ENCODE data around the gene FTH1. TPM values are rescaled to one million over a fixed set of nuclear protein-coding genes. Genes with fewer than 3 reads are reported as not detected.

FTH1 gene
- polyA plus RNA-seq, 1 donor from 2014 or later, result 597 TPM

- Histone ChIP-seq H4K20me1 (ENCODE audit: insufficient read depth) (no peaks in the 10 kb centered on the region), H3K9me3 (ENCODE audit: low read length) (no peaks in the 10 kb centered on the region), H3K4me3 (ENCODE audit: low read length) (no peak overlapping the region), H2AFZ (ENCODE audit: low read depth, low read length) (no peak overlapping the region), H3K27ac (ENCODE audit: low read length) (no peak overlapping the region), H3K4me2 (ENCODE audit: low read length) (no peak overlapping the region), H3K36me3 (ENCODE audit: insufficient read depth, low read length) (no peaks in the 10 kb centered on the region), H3K79me2 (replicated peaks; ENCODE audit: insufficient read depth, low read length) (no peaks in the 10 kb centered on the region), H3K9ac (ENCODE audit: low read length) (no peak overlapping the region), H3K27me3 (ENCODE audit: insufficient read depth, low read depth, low read length) (peaks cover 28% of the 10 kb centered on the region), H3F3A (ENCODE audit: insufficient read depth, low read length, poor library complexity, severe bottlenecking) (no peaks in the 10 kb centered on the region), H3K9me2 (ENCODE audit: insufficient read depth, low read length) (no peaks in the 10 kb centered on the region)
- TF ChIP-seq EZH2 (IDR thresholded peaks at IDR 0.05; ENCODE audit: borderline replicate concordance, insufficient read depth, low read length, poor library complexity, severe bottlenecking), result no peak
- TF ChIP-seq POLR2AphosphoS5 (IDR thresholded peaks at IDR 0.05), result no peak
- no peak for TF ChIP-seq MXI1 (conservative IDR thresholded peaks at IDR 0.05; ENCODE audit: poor library complexity, severe bottlenecking)
- TF ChIP-seq EP300 (conservative IDR thresholded peaks at IDR 0.05; ENCODE audit: poor library complexity, severe bottlenecking), result no peak
- TF ChIP-seq TAF1 (IDR thresholded peaks at IDR 0.05; ENCODE audit: low read depth), result no peak
- TF ChIP-seq, protein P1, sequence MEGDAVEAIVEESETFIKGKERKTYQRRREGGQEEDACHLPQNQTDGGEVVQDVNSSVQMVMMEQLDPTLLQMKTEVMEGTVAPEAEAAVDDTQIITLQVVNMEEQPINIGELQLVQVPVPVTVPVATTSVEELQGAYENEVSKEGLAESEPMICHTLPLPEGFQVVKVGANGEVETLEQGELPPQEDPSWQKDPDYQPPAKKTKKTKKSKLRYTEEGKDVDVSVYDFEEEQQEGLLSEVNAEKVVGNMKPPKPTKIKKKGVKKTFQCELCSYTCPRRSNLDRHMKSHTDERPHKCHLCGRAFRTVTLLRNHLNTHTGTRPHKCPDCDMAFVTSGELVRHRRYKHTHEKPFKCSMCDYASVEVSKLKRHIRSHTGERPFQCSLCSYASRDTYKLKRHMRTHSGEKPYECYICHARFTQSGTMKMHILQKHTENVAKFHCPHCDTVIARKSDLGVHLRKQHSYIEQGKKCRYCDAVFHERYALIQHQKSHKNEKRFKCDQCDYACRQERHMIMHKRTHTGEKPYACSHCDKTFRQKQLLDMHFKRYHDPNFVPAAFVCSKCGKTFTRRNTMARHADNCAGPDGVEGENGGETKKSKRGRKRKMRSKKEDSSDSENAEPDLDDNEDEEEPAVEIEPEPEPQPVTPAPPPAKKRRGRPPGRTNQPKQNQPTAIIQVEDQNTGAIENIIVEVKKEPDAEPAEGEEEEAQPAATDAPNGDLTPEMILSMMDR (IDR thresholded peaks at IDR 0.05; ENCODE audit: poor library complexity, severe bottlenecking), result no peak
- no peak for TF ChIP-seq RAD21 (conservative IDR thresholded peaks at IDR 0.05)
- TF ChIP-seq SMC3 (conservative IDR thresholded peaks at IDR 0.05; ENCODE audit: poor library complexity), result no peak
- no peak for TF ChIP-seq REST (IDR thresholded peaks at IDR 0.05; ENCODE audit: borderline replicate concordance)
Measured at GRCh38 chr11:61918938-61919704, 48.3 kb downstream of the FTH1 start.

GRCh38 chr11:61918251-61918937 is 49.0 kb downstream of the FTH1 start:
- H3K4me3 ChIP-seq (ENCODE audit: low read length), result no peak overlapping the region
- no peak overlapping the region for H2AFZ ChIP-seq (ENCODE audit: low read depth, low read length)
- no peaks in the 10 kb centered on the region for H4K20me1 ChIP-seq (ENCODE audit: insufficient read depth)
- no peak overlapping the region for H3K27ac ChIP-seq (ENCODE audit: low read length)
- H3K36me3 ChIP-seq (ENCODE audit: insufficient read depth, low read length), result no peaks in the 10 kb centered on the region
- no peak for TF ChIP-seq POLR2AphosphoS5 (IDR thresholded peaks at IDR 0.05)
- TF ChIP-seq SMC3 (conservative IDR thresholded peaks at IDR 0.05; ENCODE audit: poor library complexity), result no peak
- TF ChIP-seq, protein P1 (IDR thresholded peaks at IDR 0.05; ENCODE audit: poor library complexity, severe bottlenecking), result no peak
- no peak for TF ChIP-seq MXI1 (conservative IDR thresholded peaks at IDR 0.05; ENCODE audit: poor library complexity, severe bottlenecking)
- TF ChIP-seq EP300 (conservative IDR thresholded peaks at IDR 0.05; ENCODE audit: poor library complexity, severe bottlenecking), result no peak
- TF ChIP-seq TAF1 (IDR thresholded peaks at IDR 0.05; ENCODE audit: low read depth), result no peak
- no peak for TF ChIP-seq RAD21 (conservative IDR thresholded peaks at IDR 0.05)
- TF ChIP-seq EZH2 (IDR thresholded peaks at IDR 0.05; ENCODE audit: borderline replicate concordance, insufficient read depth, low read length, poor library complexity, severe bottlenecking), result no peak
- no peak for TF ChIP-seq REST (IDR thresholded peaks at IDR 0.05; ENCODE audit: borderline replicate concordance)
- no peaks in the 10 kb centered on the region for H3K9me2 ChIP-seq (ENCODE audit: insufficient read depth, low read length)
- H3F3A ChIP-seq (ENCODE audit: insufficient read depth, low read length, poor library complexity, severe bottlenecking), result no peaks in the 10 kb centered on the region
- peaks cover 28% of the 10 kb centered on the region for H3K27me3 ChIP-seq (ENCODE audit: insufficient read depth, low read depth, low read length)
- no peak overlapping the region for H3K9ac ChIP-seq (ENCODE audit: low read length)
- H3K79me2 ChIP-seq (replicated peaks; ENCODE audit: insufficient read depth, low read length), result no peaks in the 10 kb centered on the region
- H3K9me3 ChIP-seq (ENCODE audit: low read length), result no peaks in the 10 kb centered on the region
- H3K4me2 ChIP-seq (ENCODE audit: low read length), result no peak overlapping the region
